ENCODE data around the gene ACYP2. TPM values are rescaled to one million over a fixed set of nuclear protein-coding genes. Genes with fewer than 3 reads are reported as not detected.
"Not testable (repeated sequence)": the region's sequence is repeated elsewhere in the genome, so short reads cannot be mapped to it uniquely, and the experiment has no call there.

ACYP2 gene
- total RNA-seq, 1 donor from 2014 or later: 4.9 TPM

- TF ChIP-seq CTCF (conservative IDR thresholded peaks at IDR 0.05; ENCODE audit: low read depth, low read length): no peak
- no peak overlapping the region for H3K4me3 ChIP-seq (ENCODE audit: low read depth, low read length)
- DNase-seq (ENCODE audit: low read depth): no peak
These were observed 203.4 kb downstream of the ACYP2 start for GRCh38 chr2:54318821-54319220.

GRCh38 chr2:54321047-54321446, 205.6 kb downstream of the ACYP2 start:
- TF ChIP-seq CTCF (conservative IDR thresholded peaks at IDR 0.05; ENCODE audit: low read depth, low read length): no peak
- H3K4me3 ChIP-seq (ENCODE audit: low read depth, low read length): no peak overlapping the region
- DNase-seq (ENCODE audit: low read depth): no peak

GRCh38 chr2:54324517-54324916, 209.1 kb downstream of the ACYP2 start:
- DNase-seq (ENCODE audit: low read depth); H3K4me3 ChIP-seq (ENCODE audit: low read depth, low read length): not testable (repeated sequence)

GRCh38 chr2:54325148-54325547, 209.7 kb downstream of the ACYP2 start:
- H3K4me3 ChIP-seq (ENCODE audit: low read depth, low read length): no peak overlapping the region
- TF ChIP-seq CTCF (conservative IDR thresholded peaks at IDR 0.05; ENCODE audit: low read depth, low read length): no peak
- no peak for DNase-seq (ENCODE audit: low read depth)

GRCh38 chr2:54329482-54330161, 214.2 kb downstream of the ACYP2 start:
- peak; percentile 3 for TF ChIP-seq CTCF (conservative IDR thresholded peaks at IDR 0.05; ENCODE audit: low read depth, low read length)
- H3K4me3 ChIP-seq (ENCODE audit: low read depth, low read length): peak overlapping the region; percentile 79
- no peak for DNase-seq (ENCODE audit: low read depth)

GRCh38 chr2:54330162-54330925, 214.9 kb downstream of the ACYP2 start:
- no peak for TF ChIP-seq CTCF (conservative IDR thresholded peaks at IDR 0.05; ENCODE audit: low read depth, low read length)
- DNase-seq (ENCODE audit: low read depth): peak; percentile 45
- peak overlapping the region; percentile 79 for H3K4me3 ChIP-seq (ENCODE audit: low read depth, low read length)

GRCh38 chr2:54330926-54331835, 215.8 kb downstream of the ACYP2 start:
- DNase-seq (ENCODE audit: low read depth): no peak
- no peak for TF ChIP-seq CTCF (conservative IDR thresholded peaks at IDR 0.05; ENCODE audit: low read depth, low read length)
- H3K4me3 ChIP-seq (ENCODE audit: low read depth, low read length): peak overlapping the region; percentile 79
